SK-N-SH (cell line): ENCODE results near the gene GRWD1. TPM values are rescaled to one million over a fixed set of nuclear protein-coding genes. Genes with fewer than 3 reads are reported as not detected.

Experiments
- CTCF ChIA-PET: fragments of 300-600, 350-600 bp; formaldehyde crosslinking; extraction: SDS; loops from one replicate; lab custom pipeline; 2021; lab: Yijun Ruan, JAX
- POLR2A ChIA-PET: fragments of 350-600 bp; sonication (Branson Sonifier 250); formaldehyde crosslinking; extraction: SDS; loops from one replicate; lab custom pipeline; 2020; ENCODE audit warnings: antibody characterized with exemption, inconsistent platforms; lab: Yijun Ruan, JAX
- DNase-seq: peaks from one replicate; pipeline ENCODE4 v3.0.0; 2012
- H2AFZ ChIP-seq: fragments of 200-600 bp; sonication (generic); 2 replicates; pipeline ENCODE4 v1.8.1; 2016; ENCODE audit warnings: antibody characterized with exemption, mild to moderate bottlenecking, low read depth
- H3F3A ChIP-seq: fragments of 200-600 bp; sonication (generic); replicated peaks from 2 replicates; pipeline ENCODE3; 2016; ENCODE audit warnings: antibody characterized with exemption, mild to moderate bottlenecking; ENCODE audit not compliant: insufficient read depth
- H3K27ac ChIP-seq, 2 experiments: fragments of 200-500 bp in 1 of 2; fragments of 200-600 bp in 1 of 2; sonication (Bioruptor generic) in 1 of 2; sonication (generic), shearing (Covaris generic) in 1 of 2; 2 replicates each; pipeline versions ENCODE4 v1.5.1 to v1.6.1; 2014 to 2016; ENCODE audit warnings: low read depth in 2 of 2, inconsistent platforms in 1 of 2, low read length in 1 of 2, mild to moderate bottlenecking in 1 of 2, mixed read lengths in 1 of 2
- H3K27me3 ChIP-seq: fragments of 200-600 bp; sonication (generic), shearing (Covaris generic); 2 replicates; pipeline ENCODE4 v1.6.1; 2016; ENCODE audit warnings: mixed run types; ENCODE audit not compliant: insufficient read depth
- H3K36me3 ChIP-seq, 2 experiments: fragments of 200-500 bp in 1 of 2; fragments of 200-600 bp in 1 of 2; sonication (Bioruptor generic) in 1 of 2; sonication (generic) in 1 of 2; replicated peaks in 1 of 2; 2 replicates each; pipeline versions ENCODE3 to v1.5.1; 2014 to 2016; ENCODE audit warnings: low read length in 1 of 2, mild to moderate bottlenecking in 1 of 2; ENCODE audit not compliant: insufficient read depth in 2 of 2, control insufficient read depth in 1 of 2
- H3K4me1 ChIP-seq, 2 experiments: fragments of 200-500 bp in 1 of 2; fragments of 200-600 bp in 1 of 2; sonication (Bioruptor generic) in 1 of 2; sonication (generic), shearing (Covaris generic) in 1 of 2; 2 replicates each; pipeline versions ENCODE4 v1.5.1 to v1.6.1; 2014 to 2016; ENCODE audit warnings: low read depth in 1 of 2, low read length in 1 of 2, mixed run types in 1 of 2; ENCODE audit not compliant: insufficient read depth in 2 of 2, control insufficient read depth in 1 of 2
- H3K4me2 ChIP-seq: fragments of 200-600 bp; sonication (generic), shearing (Covaris generic); 2 replicates; pipeline ENCODE4 v1.6.1; 2017; ENCODE audit warnings: mixed run types
- H3K4me3 ChIP-seq, 2 experiments: fragments of 200-500 bp in 1 of 2; fragments of 200-600 bp in 1 of 2; sonication (Bioruptor generic) in 1 of 2; sonication (generic), shearing (Covaris generic) in 1 of 2; 2 replicates each; pipeline versions ENCODE4 v1.5.1 to v1.8.1; 2014 to 2016; ENCODE audit warnings: low read depth in 2 of 2, inconsistent platforms in 1 of 2, low read length in 1 of 2, mild to moderate bottlenecking in 1 of 2, mixed read lengths in 1 of 2, moderate library complexity in 1 of 2
- H3K79me2 ChIP-seq: fragments of 200-600 bp; sonication (generic); 2 replicates; pipeline ENCODE4 v1.8.1; 2017; ENCODE audit warnings: mild to moderate bottlenecking; ENCODE audit not compliant: insufficient read depth
- H3K9ac ChIP-seq: fragments of 200-600 bp; sonication (generic); 2 replicates; pipeline ENCODE4 v1.6.1; 2017; ENCODE audit warnings: mixed run types
- H3K9me2 ChIP-seq: fragments of 200-600 bp; sonication (generic); 2 replicates; pipeline ENCODE4 v1.6.1; 2017; ENCODE audit warnings: mixed run types
- H3K9me3 ChIP-seq: fragments of 200-600 bp; sonication (generic); 2 replicates; pipeline ENCODE4 v1.6.1; 2017; ENCODE audit warnings: mixed run types, mild to moderate bottlenecking, moderate library complexity
- H4K20me1 ChIP-seq: fragments of 200-600 bp; sonication (generic); 2 replicates; pipeline ENCODE4 v1.6.1; 2017; ENCODE audit warnings: mild to moderate bottlenecking, mixed run types; ENCODE audit not compliant: insufficient read depth
- EP300 ChIP-seq, 2 experiments: IDR thresholded peaks; 2 replicates each; pipeline versions ENCODE4 v1.4.0 to v1.6.1; 2012; ENCODE audit warnings: borderline replicate concordance in 1 of 2, low read depth in 1 of 2, low read length in 1 of 2
- EZH2phosphoT487 ChIP-seq: fragments of 200-600 bp; sonication (generic); IDR thresholded peaks from 2 replicates; pipeline ENCODE4 v1.6.1; 2017; ENCODE audit warnings: low read depth, mixed run types, mild to moderate bottlenecking, antibody characterized with exemption, moderate library complexity, borderline replicate concordance
- FOXM1 ChIP-seq: IDR thresholded peaks from 2 replicates; pipeline ENCODE4 v1.4.0; 2012; ENCODE audit warnings: low read depth, mild to moderate bottlenecking
- GABPA ChIP-seq: IDR thresholded peaks from 2 replicates; pipeline ENCODE4 v1.4.0; 2012; ENCODE audit warnings: low read depth, mild to moderate bottlenecking
- GATA2 ChIP-seq: sonication (generic); formaldehyde crosslinking; IDR thresholded peaks from 2 replicates; pipeline ENCODE4 v1.5.0; 2020; ENCODE audit warnings: mild to moderate bottlenecking, missing genetic modification reagents
- IRF3 ChIP-seq: fragments of 150-350 bp; IDR thresholded peaks from 2 replicates; pipeline ENCODE4 v1.6.1; 2016; ENCODE audit warnings: mild to moderate bottlenecking, low read depth, low read length
- JUND ChIP-seq: IDR thresholded peaks from 2 replicates; pipeline ENCODE4 v1.4.0; 2012
- MAX ChIP-seq: IDR thresholded peaks from 2 replicates; pipeline ENCODE4 v1.4.0; 2012; ENCODE audit warnings: low read depth
- MEF2A ChIP-seq: IDR thresholded peaks from 2 replicates; pipeline ENCODE4 v1.4.0; 2012; ENCODE audit warnings: low read depth, borderline replicate concordance
- NFIC ChIP-seq: IDR thresholded peaks from 2 replicates; pipeline ENCODE4 v1.4.0; 2012; ENCODE audit warnings: borderline replicate concordance
- NRF1 ChIP-seq: IDR thresholded peaks from 2 replicates; pipeline ENCODE4 v1.6.1; 2012; ENCODE audit warnings: low read depth, mild to moderate bottlenecking, low read length
- PBX3 ChIP-seq: IDR thresholded peaks from 2 replicates; pipeline ENCODE4; 2012
- POLR2AphosphoS5 ChIP-seq: IDR thresholded peaks from 2 replicates; pipeline ENCODE4 v1.6.1; 2012; ENCODE audit warnings: low read depth, low read length
- RAD21 ChIP-seq: IDR thresholded peaks from 2 replicates; pipeline ENCODE4 v1.6.1; 2012; ENCODE audit warnings: mild to moderate bottlenecking, low read length
- RXRA ChIP-seq: IDR thresholded peaks from 2 replicates; pipeline ENCODE4 v1.4.0; 2012; ENCODE audit warnings: low read depth, mild to moderate bottlenecking, borderline replicate concordance
- SMC3 ChIP-seq: IDR thresholded peaks from 2 replicates; pipeline ENCODE4 v1.6.1; 2012; ENCODE audit warnings: low read depth, low read length, improper control_type of control experiment
- TCF12 ChIP-seq: IDR thresholded peaks from 2 replicates; pipeline ENCODE4 v1.4.0; 2012
- TEAD4 ChIP-seq: IDR thresholded peaks from 2 replicates; pipeline ENCODE4 v1.4.0; 2012; ENCODE audit warnings: mild to moderate bottlenecking, borderline replicate concordance; ENCODE audit not compliant: insufficient read depth
- USF2 ChIP-seq: fragments of 150-350 bp; IDR thresholded peaks from 2 replicates; pipeline ENCODE4 v1.6.1; 2017; ENCODE audit warnings: antibody characterized with exemption, low read length, low read depth, borderline replicate concordance
- YY1 ChIP-seq: IDR thresholded peaks from 2 replicates; pipeline ENCODE4 v1.4.0; 2012; ENCODE audit warnings: low read depth, mild to moderate bottlenecking
- WGBS: methylation state at CpG from one replicate; pipeline ENCODE4 v1.1.6; 2017; ENCODE audit warnings: low lambda C conversion rate; 5-methylcytosine and 5-hydroxymethylcytosine counted together
- polyA plus RNA-seq, 3 experiments: library from polyadenylated mRNA; depleted of rRNA; stranded (reverse); fragments of >200 nt; gene quantifications; 2 replicates each; pipeline ENCODE4 v1.2.3, GENCODE V29; 2012

Gene GRWD1
- polyA plus RNA-seq, 1 of the 3 experiments (the other 2 are of a cell fraction) = 36.6 TPM

GRCh38 chr19:48476176-48476575, 30.4 kb downstream of the GRWD1 start:
- WGBS = 94% methylated on average over 9 of the region's 9 CpGs

GRCh38 chr19:48477067-48477685, 31.4 kb downstream of the GRWD1 start:
- ChIA-PET CTCF (no interaction called here), POLR2A (no interaction called here)
- 85% methylated on average over 9 of the region's 10 CpGs for WGBS
- no peak for TF ChIP-seq IRF3
- no peak for TF ChIP-seq POLR2AphosphoS5
- no peak for TF ChIP-seq JUND
- no peak for TF ChIP-seq PBX3
- TF ChIP-seq EZH2phosphoT487 = no peak
- TF ChIP-seq USF2 = no peak
- TF ChIP-seq NFIC = no peak
- no peak for TF ChIP-seq YY1
- TF ChIP-seq RXRA = no peak
- no peak for TF ChIP-seq GABPA
- TF ChIP-seq MEF2A = no peak
- TF ChIP-seq EP300 (IDR thresholded peaks at IDR 0.05; ENCODE audit: borderline replicate concordance in 1 of 2, low read depth in 1 of 2, low read length in 1 of 2) = no peak
- TF ChIP-seq MAX = no peak
- no peak for TF ChIP-seq TEAD4
- H3K27me3 ChIP-seq = no peaks in the 10 kb centered on the region
- H3K27ac ChIP-seq = no peak overlapping the region
- no peak overlapping the region for H3K9ac ChIP-seq
- H3F3A ChIP-seq = peaks cover 20% of the 10 kb centered on the region
- H4K20me1 ChIP-seq = peaks cover 25% of the 10 kb centered on the region
- no peak for DNase-seq
- H3K9me2 ChIP-seq = no peaks in the 10 kb centered on the region
- H3K79me2 ChIP-seq = peaks cover 10% of the 10 kb centered on the region
- no peaks in the 10 kb centered on the region for H3K9me3 ChIP-seq
- no peak overlapping the region for H3K4me3 ChIP-seq
- H3K4me1 ChIP-seq = peaks cover 4 to 8% of the 10 kb centered on the region in 2 experiments; a peak in 3 of 4 replicates
- H3K4me2 ChIP-seq = no peak overlapping the region
- no peak overlapping the region for H2AFZ ChIP-seq
- H3K36me3 ChIP-seq = peaks cover 33 to 68% of the 10 kb centered on the region in 2 experiments

More at GRCh38 chr19:48476176-48476575, 30.4 kb downstream of the GRWD1 start:
- Histone ChIP-seq H3K79me2 (peaks cover 20% of the 10 kb centered on the region), H3F3A (peaks cover 11% of the 10 kb centered on the region), H3K4me2 (no peak overlapping the region), H2AFZ (no peak overlapping the region), H3K9ac (no peak overlapping the region), H3K9me2 (no peaks in the 10 kb centered on the region), H4K20me1 (peaks cover 29% of the 10 kb centered on the region), H3K36me3 (peaks cover 43 to 76% of the 10 kb centered on the region in 2 experiments), H3K27me3 (no peaks in the 10 kb centered on the region), H3K9me3 (no peaks in the 10 kb centered on the region), H3K4me1 (no peaks in the 10 kb centered on the region; a peak in 1 of 4 replicates), H3K27ac (no peak overlapping the region), H3K4me3 (no peak overlapping the region)
- no peak for DNase-seq
- CTCF ChIA-PET = interaction anchor here (1.0 to 5.0 kb wide), 5 partner anchors 14 to 161 kb away, joined by 3 to 40 read pairs (median 4); partner anchors contain the start of gene GRIN2D
- POLR2A ChIA-PET = interaction anchor here (1.2 kb wide), 1 partner anchor 162 kb away, joined by 4 read pairs; no protein-coding TSS in a partner anchor
- TF ChIP-seq RAD21 (no peak), GATA2 (CRISPR knock-in tag) (no peak), JUND (no peak), SMC3 (no peak), TCF12 (no peak), RXRA (no peak), NRF1 (no peak), FOXM1 (no peak)
